H9 (cell line): ENCODE measurements around the gene CDH23. TPM values are rescaled to one million over a fixed set of nuclear protein-coding genes. Genes with fewer than 3 reads are reported as not detected.

Experiments used
- DNase-seq: peaks from one replicate; pipeline ENCODE4 v3.0.0-alpha.2; 2017
- H2AFZ ChIP-seq: one replicate; pipeline ENCODE4 v1.6.1; 2013; ENCODE audit warnings: mild to moderate bottlenecking, low read length, control low read depth, moderate library complexity
- H2AK5ac ChIP-seq: 2 replicates; pipeline ENCODE4 v1.6.1; 2013; ENCODE audit warnings: low read length, control low read depth, mixed read lengths; ENCODE audit not compliant: insufficient read length
- H2BK120ac ChIP-seq: one replicate; pipeline ENCODE4 v1.6.1; 2013; ENCODE audit warnings: low read depth, mild to moderate bottlenecking, low read length, control low read depth, inconsistent platforms; ENCODE audit not compliant: poor library complexity, severe bottlenecking
- H2BK12ac ChIP-seq: 2 replicates; pipeline ENCODE4 v1.6.1; 2013; ENCODE audit warnings: low read length, control low read depth, mixed read lengths, low read depth; ENCODE audit not compliant: insufficient read length
- H2BK15ac ChIP-seq: 2 replicates; pipeline ENCODE4 v1.6.1; 2013; ENCODE audit warnings: low read depth, low read length, control low read depth
- H2BK20ac ChIP-seq: one replicate; pipeline ENCODE4 v1.6.1; 2013; ENCODE audit warnings: low read depth, mild to moderate bottlenecking, low read length, control low read depth, inconsistent platforms; ENCODE audit not compliant: poor library complexity, severe bottlenecking
- H2BK5ac ChIP-seq: 2 replicates; pipeline ENCODE4 v1.6.1; 2013; ENCODE audit warnings: low read length, control low read depth, mixed read lengths; ENCODE audit not compliant: insufficient read length
- H3K14ac ChIP-seq: 2 replicates; pipeline ENCODE4 v1.6.1; 2013; ENCODE audit warnings: low read length, control low read depth; ENCODE audit not compliant: insufficient read depth
- H3K18ac ChIP-seq: 2 replicates; pipeline ENCODE4 v1.6.1; 2013; ENCODE audit warnings: low read depth, mild to moderate bottlenecking, mixed read lengths, low read length, control low read depth; ENCODE audit not compliant: insufficient read length
- H3K23ac ChIP-seq: 2 replicates; pipeline ENCODE4 v1.6.1; 2013; ENCODE audit warnings: low read length, control low read depth, mixed read lengths, low read depth; ENCODE audit not compliant: insufficient read length
- H3K23me2 ChIP-seq: 2 replicates; pipeline ENCODE4 v1.6.1; 2013; ENCODE audit warnings: low read depth, mild to moderate bottlenecking, mixed read lengths, low read length, control low read depth; ENCODE audit not compliant: insufficient read length, poor library complexity, severe bottlenecking
- H3K27ac ChIP-seq: 2 replicates; pipeline ENCODE4 v1.5.1; 2013; ENCODE audit warnings: low read length, control low read depth, mixed read lengths, low read depth; ENCODE audit not compliant: insufficient read length
- H3K27me3 ChIP-seq: 2 replicates; pipeline ENCODE4 v1.6.1; 2013; ENCODE audit warnings: low read length, control low read depth, inconsistent platforms; ENCODE audit not compliant: insufficient read depth
- H3K4ac ChIP-seq: 2 replicates; pipeline ENCODE4 v1.6.1; 2013; ENCODE audit warnings: low read depth, mild to moderate bottlenecking, control low read depth, inconsistent platforms, low read length, moderate library complexity
- H3K4me1 ChIP-seq: 2 replicates; pipeline ENCODE4 v1.6.1; 2013; ENCODE audit warnings: low read length, control low read depth, inconsistent platforms; ENCODE audit not compliant: insufficient read depth
- H3K4me2 ChIP-seq: 2 replicates; pipeline ENCODE4 v1.6.1; 2013; ENCODE audit warnings: low read length, control low read depth, mixed read lengths; ENCODE audit not compliant: insufficient read length, insufficient read depth
- H3K56ac ChIP-seq: 2 replicates; pipeline ENCODE4 v1.6.1; 2013; ENCODE audit warnings: low read depth, mild to moderate bottlenecking, mixed read lengths, low read length, control low read depth; ENCODE audit not compliant: insufficient read length
- H3K79me1 ChIP-seq: 2 replicates; pipeline ENCODE4 v1.6.1; 2013; ENCODE audit warnings: low read depth, mild to moderate bottlenecking, moderate library complexity, low read length, control low read depth, inconsistent platforms; ENCODE audit not compliant: insufficient read depth, poor library complexity, severe bottlenecking
- H3K79me2 ChIP-seq: 2 replicates; pipeline ENCODE4 v1.6.1; 2013; ENCODE audit warnings: low read length, control low read depth, inconsistent platforms; ENCODE audit not compliant: insufficient read depth
- H3K9ac ChIP-seq: 2 replicates; pipeline ENCODE4 v1.6.1; 2013; ENCODE audit warnings: low read length, control low read depth, mixed read lengths; ENCODE audit not compliant: insufficient read length; ENCODE audit errors: extremely low read depth
- H3K9me3 ChIP-seq: one replicate; pipeline ENCODE4 v1.6.1; 2013; ENCODE audit warnings: low read depth, low read length, inconsistent platforms; ENCODE audit not compliant: control insufficient read depth
- H3T11ph ChIP-seq: one replicate; pipeline ENCODE4 v1.6.1; 2013; ENCODE audit warnings: mild to moderate bottlenecking, low read length, control low read depth, inconsistent platforms
- H4K20me1 ChIP-seq: one replicate; pipeline ENCODE4 v1.6.1; 2013; ENCODE audit not compliant: control insufficient read depth, insufficient read length, insufficient read depth
- H4K5ac ChIP-seq: 2 replicates; pipeline ENCODE4 v1.6.1; 2013; ENCODE audit warnings: low read depth, mild to moderate bottlenecking, mixed read lengths, low read length, control low read depth; ENCODE audit not compliant: insufficient read length
- H4K8ac ChIP-seq: replicated peaks from 2 replicates; pipeline ENCODE4 v1.6.1; 2013; ENCODE audit warnings: low read length, control low read depth, mixed read lengths, low read depth; ENCODE audit not compliant: insufficient read length
- H4K91ac ChIP-seq: 2 replicates; pipeline ENCODE4 v1.6.1; 2013; ENCODE audit warnings: low read depth, mild to moderate bottlenecking, moderate library complexity, mixed read lengths, low read length, control low read depth; ENCODE audit not compliant: insufficient read length
- H3K27ac Mint-ChIP-seq, 3 experiments: 2 replicates in 2 of 3; 3 replicates in 1 of 3; pipeline ENCODE4 v1.8.0; 2020 to 2021; ENCODE audit warnings: mixed read lengths in 3 of 3, mild to moderate bottlenecking in 1 of 3, moderate library complexity in 1 of 3
- H3K27me3 Mint-ChIP-seq: 2 replicates; pipeline ENCODE4 v1.8.0; 2021; ENCODE audit warnings: low read depth, mild to moderate bottlenecking, moderate library complexity, mixed read lengths
- H3K36me3 Mint-ChIP-seq, 3 experiments: 2 replicates in 2 of 3; 3 replicates in 1 of 3; pipeline ENCODE4 v1.8.0; 2020 to 2021; ENCODE audit warnings: low read depth in 3 of 3, mixed read lengths in 3 of 3; ENCODE audit not compliant: insufficient read depth in 1 of 3
- H3K4me1 Mint-ChIP-seq, 2 experiments: 2 replicates each; pipeline ENCODE4 v1.8.0; 2020; ENCODE audit warnings: mixed read lengths in 2 of 2
- H3K4me3 Mint-ChIP-seq, 2 experiments: 2 replicates in 1 of 2; 3 replicates in 1 of 2; pipeline ENCODE4 v1.8.0; 2020 to 2021; ENCODE audit warnings: mild to moderate bottlenecking in 2 of 2, mixed read lengths in 2 of 2, moderate library complexity in 1 of 2
- H3K9me3 Mint-ChIP-seq, 2 experiments: 2 replicates in 1 of 2; 3 replicates in 1 of 2; pipeline ENCODE4 v1.8.0; 2020; ENCODE audit warnings: mild to moderate bottlenecking in 2 of 2, mixed read lengths in 2 of 2, moderate library complexity in 1 of 2
- WGBS: extraction: QIAGEN DNeasy Blood & Tissue Kit; methylation state at CpG from one replicate; pipeline ENCODE4 v1.1.7; 2013; ENCODE audit warnings: missing lambda C conversion rate, low lambda C conversion rate, mixed read lengths; ENCODE audit not compliant: insufficient read length; ENCODE audit errors: extremely low coverage; 5-methylcytosine and 5-hydroxymethylcytosine counted together
- total RNA-seq: library from RNA; stranded (reverse); gene quantifications from 2 replicates; pipeline ENCODE4 v1.2.1, GENCODE V29; 2021
- TF ChIP-seq, protein P1 (sequence below): fragments of 200-600 bp; sonication (generic); conservative IDR thresholded peaks from 3 replicates; pipeline ENCODE4 v1.8.0; 2021; ENCODE audit warnings: antibody characterized with exemption, mild to moderate bottlenecking

The CDH23 gene
- total RNA-seq, 1 experiment from 2014 or later = 2.1 TPM

GRCh38 chr10:71398976-71399375 lies 2.3 kb downstream of the CDH23 start:
- peaks cover 3% of the 10 kb centered on the region; the same call in 1 of the 2 replicates for H3K4me1 ChIP-seq
- Mint-ChIP-seq H3K9me3 (no peaks in the 10 kb centered on the region; a peak in 1 of 5 replicates), H3K27ac (no peak overlapping the region), H3K27me3 (peaks cover 82% of the 10 kb centered on the region), H3K36me3 (peaks cover 0 to 1% (median 0%) of the 10 kb centered on the region in 3 experiments; a peak in 1 of 7 replicates), H3K4me1 (peaks cover 14 to 18% of the 10 kb centered on the region in 2 experiments), H3K4me3 (peak overlapping the region in 1 of 2 experiments; percentile 29; a peak in 2 of 5 replicates)
- H4K8ac ChIP-seq = no peak overlapping the region
- no peak overlapping the region for H2BK12ac ChIP-seq
- H3K18ac ChIP-seq = no peak overlapping the region
- H2BK120ac ChIP-seq = no peak overlapping the region
- H3T11ph ChIP-seq = no peak overlapping the region
- no CpG with 5 or more reads among the region's 4 CpGs for WGBS
- no peak overlapping the region for H2AFZ ChIP-seq
- no peaks in the 10 kb centered on the region for H3K79me1 ChIP-seq
- H3K79me2 ChIP-seq = no peaks in the 10 kb centered on the region
- no peak overlapping the region for H3K4me2 ChIP-seq
- no peak overlapping the region for H2BK5ac ChIP-seq
- no peaks in the 10 kb centered on the region for H3K9me3 ChIP-seq
- H3K9ac ChIP-seq = no peak overlapping the region
- TF ChIP-seq, protein P1, sequence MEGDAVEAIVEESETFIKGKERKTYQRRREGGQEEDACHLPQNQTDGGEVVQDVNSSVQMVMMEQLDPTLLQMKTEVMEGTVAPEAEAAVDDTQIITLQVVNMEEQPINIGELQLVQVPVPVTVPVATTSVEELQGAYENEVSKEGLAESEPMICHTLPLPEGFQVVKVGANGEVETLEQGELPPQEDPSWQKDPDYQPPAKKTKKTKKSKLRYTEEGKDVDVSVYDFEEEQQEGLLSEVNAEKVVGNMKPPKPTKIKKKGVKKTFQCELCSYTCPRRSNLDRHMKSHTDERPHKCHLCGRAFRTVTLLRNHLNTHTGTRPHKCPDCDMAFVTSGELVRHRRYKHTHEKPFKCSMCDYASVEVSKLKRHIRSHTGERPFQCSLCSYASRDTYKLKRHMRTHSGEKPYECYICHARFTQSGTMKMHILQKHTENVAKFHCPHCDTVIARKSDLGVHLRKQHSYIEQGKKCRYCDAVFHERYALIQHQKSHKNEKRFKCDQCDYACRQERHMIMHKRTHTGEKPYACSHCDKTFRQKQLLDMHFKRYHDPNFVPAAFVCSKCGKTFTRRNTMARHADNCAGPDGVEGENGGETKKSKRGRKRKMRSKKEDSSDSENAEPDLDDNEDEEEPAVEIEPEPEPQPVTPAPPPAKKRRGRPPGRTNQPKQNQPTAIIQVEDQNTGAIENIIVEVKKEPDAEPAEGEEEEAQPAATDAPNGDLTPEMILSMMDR = no peak
- H4K91ac ChIP-seq = no peak overlapping the region
- peaks cover 25% of the 10 kb centered on the region; the same call in 1 of the 2 replicates for H3K27me3 ChIP-seq
- DNase-seq = no peak
- no peak overlapping the region for H3K56ac ChIP-seq
- H3K23ac ChIP-seq = no peak overlapping the region
- no peak overlapping the region for H2BK15ac ChIP-seq
- H4K5ac ChIP-seq = no peak overlapping the region
- H4K20me1 ChIP-seq = no peaks in the 10 kb centered on the region
- no peak overlapping the region for H2BK20ac ChIP-seq
- no peak overlapping the region for H2AK5ac ChIP-seq
- no peak overlapping the region for H3K14ac ChIP-seq
- peaks cover 6% of the 10 kb centered on the region for H3K23me2 ChIP-seq
- no peak overlapping the region for H3K4ac ChIP-seq
- no peak overlapping the region for H3K27ac ChIP-seq
